K562 (cell line): ENCODE data around the gene AQP9. TPM values are rescaled to one million over a fixed set of nuclear protein-coding genes. Genes with fewer than 3 reads are reported as not detected.

Experiments
- FOXA1 ChIP-seq: fragments of 450-650 bp; IDR thresholded peaks from 2 replicates; pipeline ENCODE4 v1.6.1; 2016; ENCODE audit warnings: mild to moderate bottlenecking, borderline replicate concordance
- HIVEP1 ChIP-seq: fragments of 250-450 bp; sonication (Bioruptor Pico); IDR thresholded peaks from 2 replicates; pipeline ENCODE4 v1.4.0; 2020; ENCODE audit warnings: mild to moderate bottlenecking
- RBM25 ChIP-seq: fragments of 200-400 bp; formaldehyde crosslinking; IDR thresholded peaks from 2 replicates; pipeline ENCODE4 v1.6.1; 2018; ENCODE audit warnings: low read length, low read depth, moderate library complexity; ENCODE audit not compliant: severe bottlenecking
- STAT5B ChIP-seq: fragments of 250-450 bp; sonication (Bioruptor Pico); IDR thresholded peaks from 2 replicates; pipeline ENCODE4 v1.8.0; 2021; ENCODE audit warnings: mild to moderate bottlenecking, inconsistent platforms
- ZFP30 ChIP-seq: fragments of 250-450 bp; sonication (Bioruptor Pico); IDR thresholded peaks from 2 replicates; pipeline ENCODE4 v1.8.0; 2022; ENCODE audit warnings: moderate library complexity, mild to moderate bottlenecking, inconsistent platforms, borderline replicate concordance
- ZFX ChIP-seq: sonication (generic); formaldehyde crosslinking; IDR thresholded peaks from 2 replicates; pipeline ENCODE4 v1.8.0; 2022; ENCODE audit warnings: mild to moderate bottlenecking, missing genetic modification reagents, moderate library complexity
- polyA plus RNA-seq, 8 experiments: library from polyadenylated mRNA; depleted of rRNA in 4 of 8; stranded (reverse) in 5 of 8; unstranded in 3 of 8; fragments of >200 nt; fragmentation: Nextera tagmentation in 2 of 8; fragmentation: Illumina TruSeq in 1 of 8; extraction: Ambion mirVana in 2 of 8; extraction: Trizol in 1 of 8; gene quantifications; 2 replicates each; pipeline versions ENCODE4 v1.2.1 to v1.2.3, GENCODE V29; 2011 to 2014; ENCODE audit warnings: inconsistent platforms in 1 of 8, missing spikeins in 1 of 8
- total RNA-seq, 7 experiments: library from RNA; depleted of rRNA in 6 of 7; stranded (reverse); fragments of >200 nt in 6 of 7; fragmentation: Illumina TruSeq in 2 of 7; extraction: Trizol in 2 of 7; gene quantifications; 2 replicates each; pipeline versions ENCODE4 v1.2.1 to v1.2.3, GENCODE V29; 2011 to 2021; ENCODE audit warnings: low replicate concordance in 1 of 7
- TF ChIP-seq, protein P1 (sequence below): fragments of 250-450 bp; sonication (Bioruptor Pico); IDR thresholded peaks from 2 replicates; pipeline ENCODE4 v1.8.0; 2022; ENCODE audit warnings: moderate library complexity, mild to moderate bottlenecking, inconsistent platforms
- TF ChIP-seq, protein P2 (sequence below): sonication (generic); formaldehyde crosslinking; IDR thresholded peaks from 2 replicates; pipeline ENCODE4 v1.8.0; 2023; ENCODE audit warnings: mild to moderate bottlenecking, missing genetic modification reagents
- TF ChIP-seq, protein P3 (sequence below), 3 experiments: fragments of 200-800 bp in 1 of 3; fragments of 250-450 bp in 1 of 3; fragments of 450-650 bp in 1 of 3; sonication (Bioruptor Pico) in 1 of 3; sonication (Bioruptor generic) in 1 of 3; formaldehyde crosslinking in 1 of 3; IDR thresholded peaks; 2 replicates each; pipeline versions ENCODE4 v1.6.1 to v1.8.0; 2016 to 2022; ENCODE audit warnings: mild to moderate bottlenecking in 2 of 3, missing genetic modification characterization in 2 of 3, missing compliant biosample characterization in 1 of 3, moderate library complexity in 1 of 3
- TF ChIP-seq, protein P4 (sequence below): fragments of 450-650 bp; IDR thresholded peaks from 2 replicates; pipeline ENCODE4 v1.6.1; 2016; ENCODE audit warnings: missing biosample characterization, missing genetic modification characterization
- TF ChIP-seq, protein P5 (sequence below): fragments of 250-450 bp; sonication (Bioruptor Pico); IDR thresholded peaks from 2 replicates; pipeline ENCODE4 v1.5.0; 2021
- TF ChIP-seq, protein P6 (sequence below): IDR thresholded peaks from 2 replicates; pipeline ENCODE4 v1.6.1; 2011; ENCODE audit not compliant: insufficient read length; ENCODE audit errors: extremely low read depth
- TF ChIP-seq, protein P7 (sequence below), 2 experiments: fragments of 450-650 bp; IDR thresholded peaks; 2 replicates each; pipeline ENCODE4 v1.6.1; 2018; ENCODE audit warnings: mild to moderate bottlenecking in 2 of 2, low read depth in 1 of 2; ENCODE audit not compliant: partially characterized antibody in 2 of 2

The AQP9 gene
- total and polyA plus RNA-seq, 9 of the 15 experiments (the other 6 are each of a cell fraction or from before 2014, with no cell fraction given) = 0.04 to 0.33 (median 0.07) TPM; not detected in 4

DNA sequence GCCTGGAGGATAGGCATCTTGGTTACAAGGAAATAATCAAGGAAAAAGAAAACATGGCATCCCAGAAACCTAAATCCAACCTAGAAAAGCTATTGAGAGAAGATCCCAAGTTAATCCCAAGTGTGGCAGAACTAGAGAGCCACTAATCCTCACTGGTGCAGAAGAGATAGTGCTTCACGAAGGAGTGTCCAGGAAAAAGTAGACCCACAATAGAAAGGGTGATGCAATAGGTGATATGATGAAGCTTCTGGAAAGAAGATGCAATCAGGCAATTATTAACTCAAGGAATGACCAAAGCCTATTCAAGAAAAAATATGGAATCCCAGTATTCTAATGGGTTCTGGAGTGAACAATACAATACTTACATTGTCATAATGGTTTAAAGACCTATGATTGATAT is 95.2 kb downstream of the AQP9 start (continued):
- TF ChIP-seq, protein P1, sequence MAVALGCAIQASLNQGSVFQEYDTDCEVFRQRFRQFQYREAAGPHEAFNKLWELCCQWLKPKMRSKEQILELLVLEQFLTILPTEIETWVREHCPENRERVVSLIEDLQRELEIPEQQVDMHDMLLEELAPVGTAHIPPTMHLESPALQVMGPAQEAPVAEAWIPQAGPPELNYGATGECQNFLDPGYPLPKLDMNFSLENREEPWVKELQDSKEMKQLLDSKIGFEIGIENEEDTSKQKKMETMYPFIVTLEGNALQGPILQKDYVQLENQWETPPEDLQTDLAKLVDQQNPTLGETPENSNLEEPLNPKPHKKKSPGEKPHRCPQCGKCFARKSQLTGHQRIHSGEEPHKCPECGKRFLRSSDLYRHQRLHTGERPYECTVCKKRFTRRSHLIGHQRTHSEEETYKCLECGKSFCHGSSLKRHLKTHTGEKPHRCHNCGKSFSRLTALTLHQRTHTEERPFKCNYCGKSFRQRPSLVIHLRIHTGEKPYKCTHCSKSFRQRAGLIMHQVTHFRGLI = no peak
- TF ChIP-seq HIVEP1 (CRISPR knock-in tag) = no peak
- no peak for TF ChIP-seq ZFX
- no peak for TF ChIP-seq RBM25
- TF ChIP-seq, protein P2, sequence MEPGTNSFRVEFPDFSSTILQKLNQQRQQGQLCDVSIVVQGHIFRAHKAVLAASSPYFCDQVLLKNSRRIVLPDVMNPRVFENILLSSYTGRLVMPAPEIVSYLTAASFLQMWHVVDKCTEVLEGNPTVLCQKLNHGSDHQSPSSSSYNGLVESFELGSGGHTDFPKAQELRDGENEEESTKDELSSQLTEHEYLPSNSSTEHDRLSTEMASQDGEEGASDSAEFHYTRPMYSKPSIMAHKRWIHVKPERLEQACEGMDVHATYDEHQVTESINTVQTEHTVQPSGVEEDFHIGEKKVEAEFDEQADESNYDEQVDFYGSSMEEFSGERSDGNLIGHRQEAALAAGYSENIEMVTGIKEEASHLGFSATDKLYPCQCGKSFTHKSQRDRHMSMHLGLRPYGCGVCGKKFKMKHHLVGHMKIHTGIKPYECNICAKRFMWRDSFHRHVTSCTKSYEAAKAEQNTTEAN (CRISPR knock-in tag) = no peak
- TF ChIP-seq, protein P3, sequence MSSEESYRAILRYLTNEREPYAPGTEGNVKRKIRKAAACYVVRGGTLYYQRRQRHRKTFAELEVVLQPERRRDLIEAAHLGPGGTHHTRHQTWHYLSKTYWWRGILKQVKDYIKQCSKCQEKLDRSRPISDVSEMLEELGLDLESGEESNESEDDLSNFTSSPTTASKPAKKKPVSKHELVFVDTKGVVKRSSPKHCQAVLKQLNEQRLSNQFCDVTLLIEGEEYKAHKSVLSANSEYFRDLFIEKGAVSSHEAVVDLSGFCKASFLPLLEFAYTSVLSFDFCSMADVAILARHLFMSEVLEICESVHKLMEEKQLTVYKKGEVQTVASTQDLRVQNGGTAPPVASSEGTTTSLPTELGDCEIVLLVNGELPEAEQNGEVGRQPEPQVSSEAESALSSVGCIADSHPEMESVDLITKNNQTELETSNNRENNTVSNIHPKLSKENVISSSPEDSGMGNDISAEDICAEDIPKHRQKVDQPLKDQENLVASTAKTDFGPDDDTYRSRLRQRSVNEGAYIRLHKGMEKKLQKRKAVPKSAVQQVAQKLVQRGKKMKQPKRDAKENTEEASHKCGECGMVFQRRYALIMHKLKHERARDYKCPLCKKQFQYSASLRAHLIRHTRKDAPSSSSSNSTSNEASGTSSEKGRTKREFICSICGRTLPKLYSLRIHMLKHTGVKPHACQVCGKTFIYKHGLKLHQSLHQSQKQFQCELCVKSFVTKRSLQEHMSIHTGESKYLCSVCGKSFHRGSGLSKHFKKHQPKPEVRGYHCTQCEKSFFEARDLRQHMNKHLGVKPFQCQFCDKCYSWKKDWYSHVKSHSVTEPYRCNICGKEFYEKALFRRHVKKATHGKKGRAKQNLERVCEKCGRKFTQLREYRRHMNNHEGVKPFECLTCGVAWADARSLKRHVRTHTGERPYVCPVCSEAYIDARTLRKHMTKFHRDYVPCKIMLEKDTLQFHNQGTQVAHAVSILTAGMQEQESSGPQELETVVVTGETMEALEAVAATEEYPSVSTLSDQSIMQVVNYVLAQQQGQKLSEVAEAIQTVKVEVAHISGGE (CRISPR knock-in tag; IDR thresholded peaks at IDR 0.05) = no peak
- TF ChIP-seq, protein P4, sequence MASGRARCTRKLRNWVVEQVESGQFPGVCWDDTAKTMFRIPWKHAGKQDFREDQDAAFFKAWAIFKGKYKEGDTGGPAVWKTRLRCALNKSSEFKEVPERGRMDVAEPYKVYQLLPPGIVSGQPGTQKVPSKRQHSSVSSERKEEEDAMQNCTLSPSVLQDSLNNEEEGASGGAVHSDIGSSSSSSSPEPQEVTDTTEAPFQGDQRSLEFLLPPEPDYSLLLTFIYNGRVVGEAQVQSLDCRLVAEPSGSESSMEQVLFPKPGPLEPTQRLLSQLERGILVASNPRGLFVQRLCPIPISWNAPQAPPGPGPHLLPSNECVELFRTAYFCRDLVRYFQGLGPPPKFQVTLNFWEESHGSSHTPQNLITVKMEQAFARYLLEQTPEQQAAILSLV (tag) = 0 out of 2 replicates have a peak, but pooled peaks have one; percentile 45
- TF ChIP-seq, protein P5, sequence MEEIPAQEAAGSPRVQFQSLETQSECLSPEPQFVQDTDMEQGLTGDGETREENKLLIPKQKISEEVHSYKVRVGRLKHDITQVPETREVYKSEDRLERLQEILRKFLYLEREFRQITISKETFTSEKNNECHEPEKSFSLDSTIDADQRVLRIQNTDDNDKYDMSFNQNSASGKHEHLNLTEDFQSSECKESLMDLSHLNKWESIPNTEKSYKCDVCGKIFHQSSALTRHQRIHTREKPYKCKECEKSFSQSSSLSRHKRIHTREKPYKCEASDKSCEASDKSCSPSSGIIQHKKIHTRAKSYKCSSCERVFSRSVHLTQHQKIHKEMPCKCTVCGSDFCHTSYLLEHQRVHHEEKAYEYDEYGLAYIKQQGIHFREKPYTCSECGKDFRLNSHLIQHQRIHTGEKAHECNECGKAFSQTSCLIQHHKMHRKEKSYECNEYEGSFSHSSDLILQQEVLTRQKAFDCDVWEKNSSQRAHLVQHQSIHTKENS (CRISPR knock-in tag) = no peak
- TF ChIP-seq ZFP30 (CRISPR knock-in tag) = no peak
- TF ChIP-seq, protein P6, sequence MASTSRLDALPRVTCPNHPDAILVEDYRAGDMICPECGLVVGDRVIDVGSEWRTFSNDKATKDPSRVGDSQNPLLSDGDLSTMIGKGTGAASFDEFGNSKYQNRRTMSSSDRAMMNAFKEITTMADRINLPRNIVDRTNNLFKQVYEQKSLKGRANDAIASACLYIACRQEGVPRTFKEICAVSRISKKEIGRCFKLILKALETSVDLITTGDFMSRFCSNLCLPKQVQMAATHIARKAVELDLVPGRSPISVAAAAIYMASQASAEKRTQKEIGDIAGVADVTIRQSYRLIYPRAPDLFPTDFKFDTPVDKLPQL = no peak
- TF ChIP-seq STAT5B = no peak
- no peak for TF ChIP-seq FOXA1
- TF ChIP-seq, protein P7, sequence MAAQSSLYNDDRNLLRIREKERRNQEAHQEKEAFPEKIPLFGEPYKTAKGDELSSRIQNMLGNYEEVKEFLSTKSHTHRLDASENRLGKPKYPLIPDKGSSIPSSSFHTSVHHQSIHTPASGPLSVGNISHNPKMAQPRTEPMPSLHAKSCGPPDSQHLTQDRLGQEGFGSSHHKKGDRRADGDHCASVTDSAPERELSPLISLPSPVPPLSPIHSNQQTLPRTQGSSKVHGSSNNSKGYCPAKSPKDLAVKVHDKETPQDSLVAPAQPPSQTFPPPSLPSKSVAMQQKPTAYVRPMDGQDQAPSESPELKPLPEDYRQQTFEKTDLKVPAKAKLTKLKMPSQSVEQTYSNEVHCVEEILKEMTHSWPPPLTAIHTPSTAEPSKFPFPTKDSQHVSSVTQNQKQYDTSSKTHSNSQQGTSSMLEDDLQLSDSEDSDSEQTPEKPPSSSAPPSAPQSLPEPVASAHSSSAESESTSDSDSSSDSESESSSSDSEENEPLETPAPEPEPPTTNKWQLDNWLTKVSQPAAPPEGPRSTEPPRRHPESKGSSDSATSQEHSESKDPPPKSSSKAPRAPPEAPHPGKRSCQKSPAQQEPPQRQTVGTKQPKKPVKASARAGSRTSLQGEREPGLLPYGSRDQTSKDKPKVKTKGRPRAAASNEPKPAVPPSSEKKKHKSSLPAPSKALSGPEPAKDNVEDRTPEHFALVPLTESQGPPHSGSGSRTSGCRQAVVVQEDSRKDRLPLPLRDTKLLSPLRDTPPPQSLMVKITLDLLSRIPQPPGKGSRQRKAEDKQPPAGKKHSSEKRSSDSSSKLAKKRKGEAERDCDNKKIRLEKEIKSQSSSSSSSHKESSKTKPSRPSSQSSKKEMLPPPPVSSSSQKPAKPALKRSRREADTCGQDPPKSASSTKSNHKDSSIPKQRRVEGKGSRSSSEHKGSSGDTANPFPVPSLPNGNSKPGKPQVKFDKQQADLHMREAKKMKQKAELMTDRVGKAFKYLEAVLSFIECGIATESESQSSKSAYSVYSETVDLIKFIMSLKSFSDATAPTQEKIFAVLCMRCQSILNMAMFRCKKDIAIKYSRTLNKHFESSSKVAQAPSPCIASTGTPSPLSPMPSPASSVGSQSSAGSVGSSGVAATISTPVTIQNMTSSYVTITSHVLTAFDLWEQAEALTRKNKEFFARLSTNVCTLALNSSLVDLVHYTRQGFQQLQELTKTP (IDR thresholded peaks at IDR 0.05; ENCODE audit: low read depth in 1 of 2, partially characterized antibody in 2 of 2) = no peak
